Anterior cingulate cortex (tissue), 58 donors: ENCODE data around the gene PCDH9.
"Not testable (repeated sequence)": the region's sequence is repeated elsewhere in the genome, so short reads cannot be mapped to it uniquely, and the experiment has no call there.

Source experiments
- DNase-seq, 58 donors: peaks; one replicate each; lab custom pipeline; 2025; lab: John Stamatoyannopoulos, UW

The PCDH9 gene

GRCh38 chr13:66927562-66927961 lies 302.6 kb downstream of the PCDH9 start:
- no peak for DNase-seq

DNA sequence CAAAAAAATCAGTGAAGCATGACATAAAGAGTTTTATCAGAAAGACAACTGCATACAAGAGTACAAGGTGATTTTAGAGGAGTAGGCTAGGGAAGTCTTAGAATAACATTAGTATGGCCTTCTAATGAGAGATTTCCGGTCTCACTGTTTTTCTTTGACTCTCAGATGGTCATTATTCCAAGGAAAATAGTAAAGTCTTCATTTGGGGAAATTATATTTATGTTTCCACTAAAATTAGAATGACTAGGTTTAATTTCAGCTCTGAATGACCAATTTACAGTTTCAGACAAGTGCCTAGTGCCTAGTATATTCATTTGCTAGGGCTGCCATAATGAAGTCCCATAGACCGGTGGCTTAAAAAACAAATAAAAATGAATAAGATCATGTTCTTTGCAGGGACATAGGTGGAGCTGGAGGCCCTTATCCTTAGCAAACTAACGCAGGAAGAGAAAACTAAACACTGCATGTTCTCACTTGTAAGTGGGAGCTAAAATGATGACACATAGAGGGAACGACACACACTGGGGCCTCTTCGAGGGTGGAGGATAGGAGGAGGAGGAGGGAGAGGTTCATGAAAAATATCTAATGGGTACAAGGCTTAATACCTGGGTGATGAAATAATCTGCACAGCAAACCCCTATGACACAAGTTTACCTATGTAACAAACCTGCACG lies 303.1 kb downstream of the PCDH9 start:
- DNase-seq, result no peak

GRCh38 chr13:66926200-66926850 lies 303.8 kb downstream of the PCDH9 start:
- no peak for DNase-seq

GRCh38 chr13:66922444-66922843 lies 307.7 kb downstream of the PCDH9 start:
- no peak for DNase-seq

- no peak for DNase-seq
Measured at GRCh38 chr13:66921437-66921836, 308.7 kb downstream of the PCDH9 start.

DNA sequence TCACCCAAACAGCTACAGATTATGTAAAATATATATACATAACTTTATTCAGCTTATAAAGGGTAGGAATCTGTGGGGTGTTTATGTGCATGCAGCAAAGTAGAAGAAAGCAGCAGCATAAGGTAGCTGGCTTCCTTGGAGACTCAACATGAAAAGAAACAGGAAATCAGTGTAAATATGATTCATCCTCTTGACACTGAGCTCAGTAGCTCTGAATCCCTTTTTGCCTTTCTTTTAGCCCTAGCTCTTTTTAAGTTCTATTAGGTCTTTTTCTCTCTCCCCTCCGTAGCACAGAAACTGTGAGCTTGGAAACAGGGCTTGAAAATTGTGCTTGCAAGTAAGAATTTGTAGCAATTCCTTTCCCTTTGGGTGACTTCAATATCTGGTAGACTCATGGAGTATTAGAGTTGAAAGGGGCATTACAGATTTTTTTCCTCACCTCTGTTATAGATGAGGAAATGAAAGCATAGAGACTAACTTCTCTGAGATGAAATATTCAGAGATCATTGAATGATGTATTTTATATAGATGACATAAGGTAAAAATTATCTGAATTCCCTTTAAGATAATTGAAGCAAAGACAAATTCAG lies 314.4 kb downstream of the PCDH9 start:
- DNase-seq, result no peak

DNA sequence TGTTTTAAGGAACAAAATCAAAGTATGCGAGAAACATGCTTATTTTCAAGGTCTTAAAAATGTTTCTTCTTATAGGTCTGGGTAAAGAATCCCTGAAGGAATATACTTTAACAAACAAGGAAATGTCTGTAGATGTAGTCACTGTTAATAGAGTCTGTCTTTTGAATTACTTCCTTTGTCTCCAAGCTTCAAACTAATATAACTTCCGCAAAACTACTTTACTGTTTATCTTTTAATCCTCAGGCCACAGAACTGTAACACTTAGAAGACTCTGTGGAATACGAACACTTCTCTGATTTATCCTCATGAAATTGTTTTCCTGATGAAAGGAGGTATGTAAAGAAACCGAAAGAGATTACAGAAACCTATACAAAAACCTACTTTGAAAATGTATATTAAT lies 316.0 kb downstream of the PCDH9 start:
- DNase-seq, result no peak

GRCh38 chr13:66911411-66911939 lies 318.7 kb downstream of the PCDH9 start:
- no peak for DNase-seq

DNA sequence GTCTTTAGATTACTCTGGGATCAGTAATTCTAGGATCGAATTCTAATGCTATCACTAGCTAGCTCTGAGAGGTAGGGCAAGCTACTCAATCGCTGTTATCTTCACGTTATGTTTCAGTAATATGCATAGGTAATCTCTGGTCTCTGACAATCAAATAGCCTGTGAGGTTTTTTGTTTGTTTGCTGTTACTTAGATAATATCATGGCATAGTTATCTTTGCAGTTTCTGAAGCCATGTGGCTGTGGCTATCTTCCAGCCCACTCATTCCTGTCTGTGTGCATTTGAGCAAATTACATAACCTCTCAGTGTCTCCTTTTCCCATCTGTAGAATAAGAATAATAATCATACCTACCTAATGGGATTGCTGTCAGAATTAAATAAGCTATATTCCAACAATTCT lies 330.2 kb downstream of the PCDH9 start:
- DNase-seq, result no peak

GRCh38 chr13:66896933-66897332 lies 333.2 kb downstream of the PCDH9 start:
- DNase-seq, result no peak

DNA sequence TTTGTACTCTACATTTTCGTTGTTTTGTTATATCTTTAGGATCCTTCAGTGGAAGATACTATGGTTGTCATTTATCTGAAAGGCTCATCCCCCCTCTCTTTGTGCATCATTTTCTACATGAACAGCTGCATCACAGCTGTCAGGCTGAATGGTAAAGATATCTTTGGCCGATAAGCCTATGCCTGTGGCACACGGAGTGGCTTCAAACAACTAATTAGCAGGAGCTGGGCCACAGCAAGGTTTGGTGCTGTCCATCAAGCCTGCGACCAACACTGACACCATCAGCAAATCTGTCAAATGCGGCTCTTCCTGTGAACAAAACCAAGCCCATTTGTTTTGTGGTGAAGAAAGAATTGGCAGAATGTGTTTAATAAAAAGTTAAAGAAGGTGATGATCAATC lies 334.4 kb downstream of the PCDH9 start:
- DNase-seq, result peak in 1 of 58 donors; percentile 3

GRCh38 chr13:66895320-66895719 lies 334.8 kb downstream of the PCDH9 start:
- no peak for DNase-seq

- peak in 1 of 58 donors; percentile 46 for DNase-seq
Measured at GRCh38 chr13:66888698-66889097, 341.4 kb downstream of the PCDH9 start.

DNA sequence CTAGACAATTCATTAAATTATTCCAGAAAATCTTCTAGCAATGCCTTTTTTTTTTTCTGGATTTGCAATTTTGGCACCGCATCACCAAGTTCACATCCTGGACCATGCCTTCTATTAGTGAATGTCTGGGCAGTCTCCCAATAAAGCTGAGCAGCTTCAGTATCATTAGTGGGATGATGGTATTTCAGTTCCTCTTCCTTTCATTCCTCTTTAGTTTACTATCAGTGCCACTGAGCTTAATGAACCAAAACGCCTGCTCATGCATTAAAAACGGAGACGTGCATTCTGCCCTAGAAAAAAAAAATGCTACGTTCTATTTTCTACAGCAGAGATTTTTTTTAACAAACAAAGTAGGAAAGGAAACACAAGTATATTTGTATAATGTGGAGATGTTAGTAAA lies 343.0 kb downstream of the PCDH9 start:
- peak in 14 of 58 donors; percentile 1 to 51 (median 14) for DNase-seq

GRCh38 chr13:66886264-66886663 lies 343.9 kb downstream of the PCDH9 start:
- DNase-seq, result peak in 44 of 58 donors; percentile 4 to 87 (median 38)

- not testable (repeated sequence) for DNase-seq
Measured at GRCh38 chr13:66881170-66881569, 349.0 kb downstream of the PCDH9 start.

DNA sequence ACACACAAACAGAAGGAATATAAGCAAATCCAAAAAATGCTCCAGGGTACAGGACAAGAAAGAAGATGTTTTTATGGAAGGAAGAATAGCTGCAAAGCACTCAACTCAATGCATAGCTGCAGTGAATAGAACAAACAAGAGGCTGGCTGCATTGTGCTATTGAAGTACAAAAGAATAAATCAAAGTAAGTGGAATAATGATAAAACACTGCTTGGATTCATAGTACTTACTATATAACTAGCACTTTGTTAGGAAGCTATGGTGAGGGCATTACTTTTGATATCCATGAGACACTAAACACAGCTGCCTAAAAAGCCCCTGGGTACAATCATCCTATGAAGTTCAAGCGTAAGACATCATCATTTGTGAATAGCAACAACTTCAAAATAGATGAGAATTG lies 350.1 kb downstream of the PCDH9 start:
- no peak for DNase-seq

- DNase-seq, result no peak
Measured at GRCh38 chr13:66875264-66875663, 354.9 kb downstream of the PCDH9 start.

DNA sequence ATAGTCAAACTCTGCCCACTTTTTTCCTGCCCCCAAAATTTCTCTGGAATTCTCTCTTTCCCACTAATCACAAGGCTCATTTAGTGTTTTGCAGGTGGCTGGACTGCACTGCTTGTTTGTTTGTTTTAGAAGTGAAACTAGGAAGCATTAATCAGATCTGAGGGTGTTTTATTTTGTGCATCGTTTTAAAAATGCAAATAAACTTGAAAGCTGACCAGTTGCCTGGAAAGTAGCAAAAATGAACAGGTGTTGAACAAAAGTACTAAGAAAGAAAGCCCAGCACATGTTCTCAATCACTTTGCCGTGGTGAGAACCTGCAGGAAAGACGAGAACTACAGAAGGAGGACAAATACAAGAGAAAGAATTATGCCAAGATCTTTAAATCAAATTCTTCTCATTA lies 365.5 kb downstream of the PCDH9 start:
- no peak for DNase-seq

DNA sequence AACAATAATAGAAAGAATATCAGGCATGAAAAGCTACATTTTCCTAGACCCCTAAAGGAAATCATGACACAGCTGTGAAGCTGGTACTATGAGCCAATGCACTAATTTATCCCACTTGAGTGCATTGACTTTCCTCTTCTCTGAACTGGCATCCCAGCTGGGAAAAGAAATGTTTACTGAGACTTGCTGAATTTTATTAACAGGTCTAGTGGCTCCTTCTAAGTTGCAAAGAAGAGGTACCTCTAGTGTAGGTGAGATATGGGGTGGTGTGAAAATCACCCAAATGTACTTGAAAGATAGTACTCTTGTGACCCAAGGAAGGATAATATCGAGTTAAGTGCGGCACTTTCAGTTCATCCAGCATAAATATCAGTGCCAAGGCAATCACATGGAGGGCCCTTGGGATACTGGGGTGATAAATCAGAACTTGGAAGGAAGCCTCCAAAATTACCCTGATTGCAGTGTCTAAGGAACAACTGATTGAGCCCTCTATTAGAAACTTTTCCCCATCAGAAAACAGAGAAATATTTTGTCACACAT lies 369.2 kb downstream of the PCDH9 start:
- DNase-seq, result no peak
